G401.6 (cell line): ENCODE measurements around the gene PTPRU.
"Not testable (repeated sequence)": the region's sequence is repeated elsewhere in the genome, so short reads cannot be mapped to it uniquely, and the experiment has no call there.

Source experiments
- FAIRE-seq: peaks from 2 replicates; lab custom pipeline; 2012; peaks lifted over from hg19 to GRCh38; lab: Jason Lieb, UNC

PTPRU gene

GRCh38 chr1:29222260-29222659, 14.1 kb upstream of the PTPRU start:
- not testable (repeated sequence) for FAIRE-seq

- no peak for FAIRE-seq
These were observed 13.6 kb upstream of the PTPRU start for GRCh38 chr1:29222686-29223085.

GRCh38 chr1:29223521-29223920, 12.8 kb upstream of the PTPRU start:
- FAIRE-seq, result no peak

- no peak for FAIRE-seq
These were observed 11.9 kb upstream of the PTPRU start for GRCh38 chr1:29224356-29224837.

GRCh38 chr1:29225361-29225760, 11.0 kb upstream of the PTPRU start:
- FAIRE-seq, result no peak

- no peak for FAIRE-seq
These were observed 8.8 kb upstream of the PTPRU start for GRCh38 chr1:29227511-29227910.

- FAIRE-seq, result no peak
These were observed 6.1 kb upstream of the PTPRU start for GRCh38 chr1:29230204-29230552.

- FAIRE-seq, result peak; percentile 87
These were observed 5.6 kb upstream of the PTPRU start, which contains the start of gene MECR for GRCh38 chr1:29230553-29231378. MECR (minus strand) TSS chr1:29230934; CDS start chr1:29230906, 28 bp downstream.

GRCh38 chr1:29232387-29232786, 3.9 kb upstream of the PTPRU start:
- FAIRE-seq, result no peak

- no peak for FAIRE-seq
These were observed 2.6 kb upstream of the PTPRU start for GRCh38 chr1:29233693-29234092.

- FAIRE-seq, result no peak
These were observed 1.9 kb upstream of the PTPRU start for GRCh38 chr1:29234471-29234870.

GRCh38 chr1:29234881-29235280, 1.4 kb upstream of the PTPRU start:
- FAIRE-seq, result not testable (repeated sequence)

- FAIRE-seq, result no peak
These were observed 398 bp downstream of the PTPRU start for GRCh38 chr1:29236712-29237128.

GRCh38 chr1:29237129-29237821, 953 bp downstream of the PTPRU start:
- no peak for FAIRE-seq

GRCh38 chr1:29237852-29238619, 1.7 kb downstream of the PTPRU start:
- no peak for FAIRE-seq

GRCh38 chr1:29238620-29239002, 2.3 kb downstream of the PTPRU start:
- no peak for FAIRE-seq

- FAIRE-seq, result no peak
These were observed 2.8 kb downstream of the PTPRU start for GRCh38 chr1:29239142-29239541.

GRCh38 chr1:29240400-29240837, 4.1 kb downstream of the PTPRU start:
- no peak for FAIRE-seq

- FAIRE-seq, result no peak
These were observed 4.7 kb downstream of the PTPRU start for GRCh38 chr1:29240986-29241385.

- no peak for FAIRE-seq
These were observed 6.9 kb downstream of the PTPRU start for GRCh38 chr1:29243023-29243870.

GRCh38 chr1:29243871-29244200, 7.5 kb downstream of the PTPRU start:
- no peak for FAIRE-seq

GRCh38 chr1:29245261-29245660, 8.9 kb downstream of the PTPRU start:
- FAIRE-seq, result no peak
